ENCODE data around the gene INPPL1. TPM values are rescaled to one million over a fixed set of nuclear protein-coding genes. Genes with fewer than 3 reads are reported as not detected.

The INPPL1 gene
- total RNA-seq, 1 experiment from 2014 or later: 214 TPM

GRCh38 chr11:72223615-72224563 lies 678 bp upstream of the INPPL1 start:
- Histone ChIP-seq H2BK20ac (ENCODE audit: low read depth, low read length, poor library complexity, severe bottlenecking) (no peak overlapping the region), H3K79me1 (ENCODE audit: insufficient read depth, low read depth, low read length, poor library complexity, severe bottlenecking) (peaks cover 3% of the 10 kb centered on the region), H2BK12ac (ENCODE audit: insufficient read length, low read depth, low read length) (no peak overlapping the region), H3K56ac (ENCODE audit: insufficient read length, low read depth, low read length) (no peak overlapping the region), H2AK5ac (ENCODE audit: insufficient read length, low read length) (no peak overlapping the region), H3T11ph (ENCODE audit: low read length) (no peak overlapping the region), H3K14ac (ENCODE audit: insufficient read depth, low read length) (peak overlapping the region; percentile 58; the same call in 1 of the 2 replicates), H3K27ac (ENCODE audit: insufficient read length, low read depth, low read length) (no peak overlapping the region), H2BK5ac (ENCODE audit: insufficient read length, low read length) (no peak overlapping the region), H3K9me3 (ENCODE audit: control insufficient read depth, low read depth, low read length) (no peaks in the 10 kb centered on the region), H2BK15ac (ENCODE audit: low read depth, low read length) (no peak overlapping the region; the same call in 1 of the 2 replicates), H3K4ac (ENCODE audit: low read depth, low read length) (no peak overlapping the region), H3K4me2 (ENCODE audit: insufficient read depth, insufficient read length, low read length) (peak overlapping the region; percentile 97), H3K79me2 (ENCODE audit: insufficient read depth, low read length) (peaks cover 4% of the 10 kb centered on the region; the same call in 1 of the 2 replicates), H4K8ac (replicated peaks; ENCODE audit: insufficient read length, low read depth, low read length) (no peak overlapping the region), H2BK120ac (ENCODE audit: low read depth, low read length, poor library complexity, severe bottlenecking) (no peak overlapping the region), H3K4me1 (ENCODE audit: insufficient read depth, low read length) (peaks cover 2% of the 10 kb centered on the region; the same call in 1 of the 2 replicates), H4K20me1 (ENCODE audit: control insufficient read depth, insufficient read depth, insufficient read length) (peaks cover 2% of the 10 kb centered on the region), H3K18ac (ENCODE audit: insufficient read length, low read depth, low read length) (peak overlapping the region; percentile 44), H4K91ac (ENCODE audit: insufficient read length, low read depth, low read length) (no peak overlapping the region), H2AFZ (ENCODE audit: low read length) (no peak overlapping the region), H3K9ac (ENCODE audit: extremely low read depth, insufficient read length, low read length) (peak overlapping the region; percentile 51), H4K5ac (ENCODE audit: insufficient read length, low read depth, low read length) (no peak overlapping the region), H3K23ac (ENCODE audit: insufficient read length, low read depth, low read length) (no peak overlapping the region), H3K23me2 (ENCODE audit: insufficient read length, low read depth, low read length, poor library complexity, severe bottlenecking) (peaks cover 16% of the 10 kb centered on the region), H3K27me3 (ENCODE audit: insufficient read depth, low read length) (no peaks in the 10 kb centered on the region)
- H3K9me3 Mint-ChIP-seq: no peaks in the 10 kb centered on the region
- TF ChIP-seq CTCF (conservative IDR thresholded peaks at IDR 0.05): no peak
- peak overlapping the region; percentile 90 to 97 for H3K4me3 Mint-ChIP-seq
- H3K36me3 Mint-ChIP-seq (ENCODE audit: insufficient read depth in 1 of 3, low read depth in 3 of 3): peaks cover 1 to 30% (median 24%) of the 10 kb centered on the region in 3 experiments; a peak in 6 of 7 replicates
- H3K27ac Mint-ChIP-seq: peak overlapping the region; percentile 96 to 98 (median 98)
- peaks cover 6% of the 10 kb centered on the region for H3K27me3 Mint-ChIP-seq (ENCODE audit: low read depth)
- peak; percentile 71 for DNase-seq
- WGBS (ENCODE audit: extremely low coverage, insufficient read length, low lambda C conversion rate): no CpG with 5 or more reads among the region's 84 CpGs
- peaks cover 27 to 38% of the 10 kb centered on the region in 2 experiments for H3K4me1 Mint-ChIP-seq
